UCSD-AML1 (cell line): ENCODE results near the gene COQ8A.
"Not testable (repeated sequence)": the region's sequence is repeated elsewhere in the genome, so short reads cannot be mapped to it uniquely, and the experiment has no call there.

ENCODE experiments used
- DNase-seq: peaks from one replicate; lab custom pipeline; 2025; ENCODE audit not compliant: unreplicated experiment; lab: John Stamatoyannopoulos, UW

COQ8A gene

GRCh38 chr1:226951286-226952117, 11.4 kb downstream of the COQ8A start:
- DNase-seq, result no peak

- DNase-seq, result no peak
These were observed 12.0 kb downstream of the COQ8A start for GRCh38 chr1:226952118-226952441.

- no peak for DNase-seq
These were observed 13.2 kb downstream of the COQ8A start for GRCh38 chr1:226953175-226953800.

- no peak for DNase-seq
These were observed 14.2 kb downstream of the COQ8A start for GRCh38 chr1:226954337-226954736.

GRCh38 chr1:226954777-226955176, 14.7 kb downstream of the COQ8A start:
- DNase-seq, result no peak

- DNase-seq, result not testable (repeated sequence)
These were observed 15.8 kb downstream of the COQ8A start for GRCh38 chr1:226955857-226956256.

GRCh38 chr1:226956942-226957713, 17.0 kb downstream of the COQ8A start:
- no peak for DNase-seq

- DNase-seq, result no peak
These were observed 17.6 kb downstream of the COQ8A start for GRCh38 chr1:226957714-226958113.

- DNase-seq, result no peak
These were observed 18.2 kb downstream of the COQ8A start for GRCh38 chr1:226958300-226958699.

- DNase-seq, result no peak
These were observed 20.2 kb downstream of the COQ8A start for GRCh38 chr1:226960256-226960655.

- DNase-seq, result no peak
These were observed 21.1 kb downstream of the COQ8A start for GRCh38 chr1:226960944-226961765.

- no peak for DNase-seq
These were observed 22.6 kb downstream of the COQ8A start for GRCh38 chr1:226962421-226963391.

GRCh38 chr1:226964068-226964425, 24.0 kb downstream of the COQ8A start:
- DNase-seq, result peak; percentile 42

GRCh38 chr1:226964611-226965486, 24.8 kb downstream of the COQ8A start:
- no peak for DNase-seq

- DNase-seq, result no peak
These were observed 25.7 kb downstream of the COQ8A start for GRCh38 chr1:226965581-226966440.

GRCh38 chr1:226966683-226967082, 26.6 kb downstream of the COQ8A start:
- no peak for DNase-seq

GRCh38 chr1:226967665-226968064, 27.6 kb downstream of the COQ8A start:
- no peak for DNase-seq

GRCh38 chr1:226971765-226972164, 31.7 kb downstream of the COQ8A start:
- no peak for DNase-seq
